Left forelimb (tissue), 1 donor: ENCODE data around the gene DIAPH3.

ENCODE experiments used
- DNase-seq: peaks from one replicate; pipeline ENCODE4 v3.0.0-alpha.2; 2018; ENCODE audit warnings: low spot score

Gene DIAPH3

GRCh38 chr13:59774491-59774971 lies 389.2 kb downstream of the DIAPH3 start:
- DNase-seq, result peak; percentile 62

- no peak for DNase-seq
Observed at GRCh38 chr13:59771272-59771671, 392.5 kb downstream of the DIAPH3 start.

- no peak for DNase-seq
Observed at GRCh38 chr13:59770451-59770850, 393.3 kb downstream of the DIAPH3 start.

- DNase-seq, result no peak
Observed at GRCh38 chr13:59766236-59766635, 397.5 kb downstream of the DIAPH3 start.

- DNase-seq, result no peak
Observed at GRCh38 chr13:59755632-59756290, 408.0 kb downstream of the DIAPH3 start.

GRCh38 chr13:59754411-59754810 lies 409.3 kb downstream of the DIAPH3 start:
- no peak for DNase-seq

- peak; percentile 66 for DNase-seq
Observed at GRCh38 chr13:59750860-59751259, 412.9 kb downstream of the DIAPH3 start.

GRCh38 chr13:59748046-59748445 lies 415.7 kb downstream of the DIAPH3 start:
- DNase-seq, result no peak

GRCh38 chr13:59747529-59747928 lies 416.2 kb downstream of the DIAPH3 start:
- no peak for DNase-seq

- no peak for DNase-seq
Observed at GRCh38 chr13:59746291-59746962, 417.3 kb downstream of the DIAPH3 start.

- no peak for DNase-seq
Observed at GRCh38 chr13:59745392-59745788, 418.3 kb downstream of the DIAPH3 start.

- DNase-seq, result no peak
Observed at GRCh38 chr13:59744747-59745391, 418.9 kb downstream of the DIAPH3 start.

- no peak for DNase-seq
Observed at GRCh38 chr13:59743195-59743594, 420.5 kb downstream of the DIAPH3 start.

- no peak for DNase-seq
Observed at GRCh38 chr13:59742467-59742866, 421.3 kb downstream of the DIAPH3 start.

- DNase-seq, result no peak
Observed at GRCh38 chr13:59738921-59739320, 424.8 kb downstream of the DIAPH3 start.

GRCh38 chr13:59734393-59734792 lies 429.3 kb downstream of the DIAPH3 start:
- no peak for DNase-seq

- no peak for DNase-seq
Observed at GRCh38 chr13:59733744-59734143, 430.0 kb downstream of the DIAPH3 start.

GRCh38 chr13:59730026-59730425 lies 433.7 kb downstream of the DIAPH3 start:
- no peak for DNase-seq

- DNase-seq, result no peak
Observed at GRCh38 chr13:59728896-59729545, 434.7 kb downstream of the DIAPH3 start.

GRCh38 chr13:59721926-59722910 lies 441.5 kb downstream of the DIAPH3 start:
- no peak for DNase-seq

- no peak for DNase-seq
Observed at GRCh38 chr13:59715611-59716010, 448.1 kb downstream of the DIAPH3 start.
